SU-DHL-6 (cell line): ENCODE data around the gene KCNB1.

Experiments used
- H2AFZ ChIP-seq: fragments of 200-600 bp; sonication (generic); 2 replicates; pipeline ENCODE4 v1.6.1; 2014; ENCODE audit warnings: low read depth, mild to moderate bottlenecking, moderate library complexity, mixed read lengths, antibody characterized with exemption, low read length; ENCODE audit not compliant: severe bottlenecking
- H3F3A ChIP-seq: fragments of 200-600 bp; shearing (Covaris generic); 2 replicates; pipeline ENCODE4 v1.6.0; 2016; ENCODE audit warnings: antibody characterized with exemption, mild to moderate bottlenecking; ENCODE audit not compliant: insufficient read depth
- H3K27ac ChIP-seq: fragments of 200-600 bp; sonication (generic); 2 replicates; pipeline ENCODE4 v1.5.1; 2016; ENCODE audit warnings: low read depth, mild to moderate bottlenecking, low read length, moderate library complexity, mixed read lengths
- H3K27me3 ChIP-seq: fragments of 200-600 bp; sonication (generic), shearing (Covaris generic); 2 replicates; pipeline ENCODE4 v1.6.0; 2014; ENCODE audit warnings: mild to moderate bottlenecking, low read length
- H3K36me3 ChIP-seq: fragments of 200-600 bp; sonication (generic); 2 replicates; pipeline ENCODE4 v1.6.1; 2014; ENCODE audit warnings: mild to moderate bottlenecking, low read length, mixed read lengths
- H3K4me2 ChIP-seq: fragments of 300-600, 200-600 bp; shearing (Covaris generic), sonication (generic); 2 replicates; pipeline ENCODE4 v1.6.0; 2014; ENCODE audit warnings: low read length, low read depth, mild to moderate bottlenecking; ENCODE audit not compliant: poor library complexity, severe bottlenecking
- H3K4me3 ChIP-seq: fragments of 200-600 bp; sonication (generic); 2 replicates; pipeline ENCODE4 v1.5.1; 2014; ENCODE audit warnings: antibody characterized with exemption, low read length, mild to moderate bottlenecking, mixed read lengths; ENCODE audit not compliant: insufficient read depth, poor library complexity, severe bottlenecking
- H3K79me2 ChIP-seq: fragments of 200-600 bp; sonication (generic); 2 replicates; pipeline ENCODE4 v1.6.1; 2014; ENCODE audit warnings: mild to moderate bottlenecking, low read length, moderate library complexity; ENCODE audit not compliant: insufficient read depth
- H3K9ac ChIP-seq: fragments of 200-600 bp; sonication (generic); 2 replicates; pipeline ENCODE4 v1.7.0; 2014; ENCODE audit warnings: mild to moderate bottlenecking, low read length
- H3K9me2 ChIP-seq: fragments of 200-600 bp; sonication (generic); replicated peaks from 2 replicates; pipeline ENCODE4 v1.6.1; 2014; ENCODE audit warnings: low read length; ENCODE audit not compliant: insufficient read depth
- H3K9me3 ChIP-seq: fragments of 200-600 bp; sonication (generic); 2 replicates; pipeline ENCODE4 v1.6.1; 2014; ENCODE audit warnings: low read length, mixed read lengths; ENCODE audit not compliant: insufficient read depth
- H4K20me1 ChIP-seq: fragments of 200-600 bp; sonication (generic); 2 replicates; pipeline ENCODE4 v1.6.1; 2014; ENCODE audit warnings: low read depth, mild to moderate bottlenecking, antibody characterized with exemption, low read length, moderate library complexity, mixed read lengths
- CTCF ChIP-seq: fragments of 200-600 bp; sonication (generic); IDR thresholded peaks from one replicate; pipeline ENCODE4 v1.5.1; 2017; ENCODE audit warnings: antibody characterized with exemption, mild to moderate bottlenecking, low read length, moderate library complexity; ENCODE audit not compliant: insufficient read depth, poor library complexity, severe bottlenecking
- EZH2phosphoT487 ChIP-seq: fragments of 200-600 bp; sonication (generic), shearing (Covaris generic); conservative IDR thresholded peaks from 2 replicates; pipeline ENCODE4 v1.6.1; 2018; ENCODE audit warnings: mild to moderate bottlenecking, antibody characterized with exemption, low read length, moderate library complexity, mixed read lengths

KCNB1 gene

DNA sequence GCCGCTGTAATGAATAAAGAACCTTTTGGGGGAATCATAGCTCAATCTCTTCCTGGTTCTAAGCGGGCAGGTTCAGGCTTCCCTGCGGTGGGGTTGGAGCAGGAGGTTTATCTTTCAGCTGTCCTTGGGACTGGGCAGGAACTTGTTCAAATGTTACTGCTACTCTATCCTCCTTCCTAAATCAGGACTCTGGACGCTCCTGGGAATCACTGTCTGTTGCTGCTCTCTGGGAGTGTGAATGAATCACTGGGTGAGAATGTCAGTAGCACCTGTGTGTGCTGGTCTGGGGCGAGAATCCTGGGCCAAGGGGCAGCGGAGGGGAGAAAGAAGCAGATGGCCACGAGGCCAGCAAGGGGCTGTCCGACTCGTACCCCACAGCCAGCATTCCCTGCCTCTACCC, 139.2 kb downstream of the KCNB1 start:
- TF ChIP-seq EZH2phosphoT487 (no peak), CTCF (no peak)
- Histone ChIP-seq H3F3A (no peaks in the 10 kb centered on the region), H3K79me2 (no peaks in the 10 kb centered on the region), H2AFZ (no peak overlapping the region), H3K27ac (no peak overlapping the region), H3K9ac (no peak overlapping the region), H3K36me3 (no peaks in the 10 kb centered on the region), H4K20me1 (no peaks in the 10 kb centered on the region), H3K9me3 (no peaks in the 10 kb centered on the region), H3K4me2 (no peak overlapping the region), H3K9me2 (no peaks in the 10 kb centered on the region), H3K4me3 (no peak overlapping the region), H3K27me3 (no peaks in the 10 kb centered on the region)

DNA sequence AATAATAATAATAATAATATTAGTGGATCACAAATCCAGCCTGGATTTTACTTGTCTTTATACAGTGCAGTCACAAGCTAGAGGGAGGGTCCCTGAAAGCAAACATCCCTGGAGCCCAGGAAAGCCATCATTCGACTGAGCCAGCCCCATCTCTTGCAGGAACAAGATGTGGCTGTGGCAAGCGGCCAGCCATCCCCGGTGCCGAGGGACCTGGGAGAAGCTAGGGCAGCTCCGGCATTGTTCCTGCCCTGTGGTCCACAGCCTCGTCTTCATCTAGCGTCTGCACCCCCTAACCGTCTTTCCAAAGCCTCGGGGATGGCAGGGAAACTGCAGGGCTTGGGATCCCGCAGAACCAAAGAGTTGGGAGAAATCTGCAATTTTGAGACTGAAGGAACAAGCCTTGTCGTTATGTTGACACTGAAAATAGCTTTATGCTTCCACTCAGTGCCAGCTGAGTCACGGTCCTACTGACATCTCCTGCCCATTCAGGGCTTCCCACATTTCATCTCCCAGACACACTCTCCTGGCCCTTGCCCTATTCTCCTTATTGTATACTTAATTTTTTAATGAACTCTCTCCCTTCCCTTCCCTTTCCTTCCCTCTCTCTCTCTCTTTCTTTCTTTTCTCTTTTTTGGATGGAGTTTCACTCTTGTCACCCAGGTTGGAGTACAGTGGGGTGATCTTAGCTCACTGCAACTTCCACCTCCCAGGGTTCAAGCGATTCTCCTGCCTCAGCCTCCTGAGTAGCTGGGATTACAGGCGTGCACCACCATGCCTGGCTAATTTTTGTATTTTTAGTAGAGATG, 142.1 kb downstream of the KCNB1 start:
- H2AFZ ChIP-seq, result no peak overlapping the region
- H4K20me1 ChIP-seq, result no peaks in the 10 kb centered on the region

DNA sequence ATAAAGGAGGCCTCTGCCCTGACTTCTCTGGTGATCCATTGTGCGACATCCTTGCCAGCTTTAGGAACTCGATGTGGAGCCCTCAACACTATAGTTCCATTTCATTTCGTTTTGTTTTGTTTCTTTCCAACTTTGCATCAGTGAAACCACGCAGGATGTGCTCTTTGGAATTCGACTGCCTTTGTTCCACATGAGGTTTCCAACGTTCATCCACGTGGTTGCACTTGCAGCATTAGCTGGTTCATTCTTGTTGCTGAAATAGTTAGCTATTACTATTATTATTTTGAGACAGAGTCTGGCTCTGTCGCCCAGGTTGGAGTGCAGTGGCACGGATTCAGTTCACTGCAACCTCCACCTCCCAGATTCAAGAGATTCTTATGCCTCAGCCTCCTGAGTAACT, 143.3 kb downstream of the KCNB1 start:
- Histone ChIP-seq H3K27ac (no peak overlapping the region), H3K4me2 (no peak overlapping the region), H4K20me1 (no peaks in the 10 kb centered on the region), H3K36me3 (no peaks in the 10 kb centered on the region), H3K9me3 (no peaks in the 10 kb centered on the region), H3K9ac (no peak overlapping the region), H3K27me3 (no peaks in the 10 kb centered on the region), H2AFZ (no peak overlapping the region), H3K9me2 (no peaks in the 10 kb centered on the region), H3F3A (no peaks in the 10 kb centered on the region), H3K4me3 (no peak overlapping the region), H3K79me2 (no peaks in the 10 kb centered on the region)
- no peak for TF ChIP-seq EZH2phosphoT487
- TF ChIP-seq CTCF, result no peak

More for the DNA sequence above, 142.1 kb downstream of the KCNB1 start:
- no peaks in the 10 kb centered on the region for H3K9me2 ChIP-seq
- no peaks in the 10 kb centered on the region for H3K79me2 ChIP-seq
- TF ChIP-seq CTCF (no peak), EZH2phosphoT487 (no peak)
- H3K9me3 ChIP-seq, result no peaks in the 10 kb centered on the region
- no peaks in the 10 kb centered on the region for H3K36me3 ChIP-seq
- H3K4me3 ChIP-seq, result no peak overlapping the region
- no peak overlapping the region for H3K4me2 ChIP-seq
- H3K9ac ChIP-seq, result no peak overlapping the region
- no peak overlapping the region for H3K27ac ChIP-seq
- no peaks in the 10 kb centered on the region for H3F3A ChIP-seq
- no peaks in the 10 kb centered on the region for H3K27me3 ChIP-seq
